Uterus (tissue), 4 donors: ENCODE data around the gene ANKRD65. TPM values are rescaled to one million over a fixed set of nuclear protein-coding genes. Genes with fewer than 3 reads are reported as not detected.

Experiments used
- DNase-seq, 2 donors: peaks; one replicate each; pipeline ENCODE4 v3.0.0-alpha.2; 2019 to 2020
- H3K27ac ChIP-seq, 2 donors: fragments of 200-600 bp; sonication (generic); 1 replicate in 1 of 2; 2 replicates in 1 of 2; pipeline ENCODE4 v1.5.1; 2016 to 2018
- H3K27me3 ChIP-seq, 2 donors: fragments of 200-600 bp; sonication (generic); one replicate each; pipeline ENCODE4 v1.5.1; 2018 to 2019; ENCODE audit warnings: control low read depth in 1 of 2
- H3K36me3 ChIP-seq, 2 donors: fragments of 200-600 bp; sonication (generic); one replicate each; pipeline ENCODE4 v1.5.1; 2019; ENCODE audit warnings: control low read depth in 1 of 2
- H3K4me1 ChIP-seq, 2 donors: fragments of 200-600 bp; sonication (generic); one replicate each; pipeline ENCODE4 v1.5.1; 2018 to 2019; ENCODE audit warnings: control low read depth in 1 of 2
- H3K4me3 ChIP-seq, 2 donors: fragments of 200-600 bp; sonication (generic); 1 replicate in 1 of 2; 2 replicates in 1 of 2; pipeline ENCODE4 v1.5.1; 2018 to 2019; ENCODE audit warnings: mild to moderate bottlenecking in 1 of 2
- H3K9me3 ChIP-seq, 2 donors: fragments of 200-600 bp; sonication (generic); one replicate each; pipeline ENCODE4 v1.5.1; 2019; ENCODE audit warnings: control low read depth in 1 of 2
- POLR2A ChIP-seq, 2 donors: fragments of 450-650 bp; IDR thresholded peaks; one replicate each; pipeline ENCODE4 v1.6.1; 2016; ENCODE audit warnings: antibody characterized with exemption in 2 of 2, mild to moderate bottlenecking in 1 of 2, moderate library complexity in 1 of 2
- intact Hi-C: fragments of 100-400 bp; cut with DNase I; formaldehyde crosslinking; loops from one replicate; pipeline ENCODE4 v1.15.1; 2023; ENCODE audit warnings: low total_unique reads
- total RNA-seq, 4 donors: library from RNA; depleted of rRNA in 3 of 4; stranded (reverse); fragments of >200 nt in 3 of 4; gene quantifications; one replicate each; pipeline versions ENCODE4 v1.1.0 to v1.2.4, GENCODE V29; 2014 to 2023
- TF ChIP-seq, protein P1 (sequence below), 4 experiments: fragments of 200-600 bp in 2 of 4; fragments of 450-650 bp in 2 of 4; sonication (generic) in 2 of 4; IDR thresholded peaks; one replicate each; pipeline ENCODE4 v1.5.1; 2016 to 2019; ENCODE audit warnings: antibody characterized with exemption in 4 of 4, mild to moderate bottlenecking in 2 of 4, moderate library complexity in 1 of 4
- donor health status: DM: yes; HTN: yes; CAD: no.

The ANKRD65 gene
- total RNA-seq, 4 donors from 2014 or later = 1.3 to 20.0 (median 6.7) TPM

DNA sequence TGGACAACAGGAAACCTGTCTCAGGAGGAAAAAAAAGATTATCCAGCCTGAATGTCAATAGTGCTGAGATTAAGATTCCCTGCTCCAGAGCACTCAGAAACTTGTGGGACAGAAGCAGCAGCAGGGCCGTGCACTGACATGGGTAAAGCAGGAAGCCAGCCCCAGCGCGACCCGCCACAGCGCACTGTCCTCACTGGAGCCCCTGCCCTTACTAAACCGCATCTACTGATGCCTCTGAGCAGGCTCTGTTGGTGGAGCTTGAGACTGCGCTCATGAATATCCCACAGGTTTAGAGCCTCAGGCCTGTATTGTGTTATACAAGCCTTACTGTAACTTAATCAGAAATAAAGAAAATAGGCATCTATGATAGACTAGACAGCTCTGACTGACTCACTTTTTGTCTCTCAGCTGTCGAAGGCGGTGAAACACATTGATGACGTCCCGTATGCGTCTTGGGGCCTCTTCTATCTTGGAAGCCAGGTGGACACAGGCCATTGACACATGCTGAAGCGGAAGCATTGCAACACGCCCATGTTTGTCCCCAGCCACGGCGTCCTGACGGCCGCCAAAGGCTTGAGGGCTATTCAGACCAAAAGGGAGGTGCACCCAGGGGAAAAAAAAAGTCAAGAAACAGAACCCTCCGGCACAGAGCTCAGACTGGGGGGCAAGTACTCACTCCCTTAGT lies 23.1 kb downstream of the ANKRD65 start:
- peak overlapping the region; percentile 94 to 97 for H3K4me3 ChIP-seq
- H3K4me1 ChIP-seq = peaks cover 6 to 18% of the 10 kb centered on the region in 2 donors
- H3K27ac ChIP-seq = peak overlapping the region; percentile 68 to 83
- no peaks in the 10 kb centered on the region for H3K9me3 ChIP-seq
- intact Hi-C loops = no loop called here
- DNase-seq = no peak
- H3K27me3 ChIP-seq = no peaks in the 10 kb centered on the region
- no peaks in the 10 kb centered on the region for H3K36me3 ChIP-seq
- no peak for TF ChIP-seq POLR2A (IDR thresholded peaks at IDR 0.05)
- TF ChIP-seq, protein P1, sequence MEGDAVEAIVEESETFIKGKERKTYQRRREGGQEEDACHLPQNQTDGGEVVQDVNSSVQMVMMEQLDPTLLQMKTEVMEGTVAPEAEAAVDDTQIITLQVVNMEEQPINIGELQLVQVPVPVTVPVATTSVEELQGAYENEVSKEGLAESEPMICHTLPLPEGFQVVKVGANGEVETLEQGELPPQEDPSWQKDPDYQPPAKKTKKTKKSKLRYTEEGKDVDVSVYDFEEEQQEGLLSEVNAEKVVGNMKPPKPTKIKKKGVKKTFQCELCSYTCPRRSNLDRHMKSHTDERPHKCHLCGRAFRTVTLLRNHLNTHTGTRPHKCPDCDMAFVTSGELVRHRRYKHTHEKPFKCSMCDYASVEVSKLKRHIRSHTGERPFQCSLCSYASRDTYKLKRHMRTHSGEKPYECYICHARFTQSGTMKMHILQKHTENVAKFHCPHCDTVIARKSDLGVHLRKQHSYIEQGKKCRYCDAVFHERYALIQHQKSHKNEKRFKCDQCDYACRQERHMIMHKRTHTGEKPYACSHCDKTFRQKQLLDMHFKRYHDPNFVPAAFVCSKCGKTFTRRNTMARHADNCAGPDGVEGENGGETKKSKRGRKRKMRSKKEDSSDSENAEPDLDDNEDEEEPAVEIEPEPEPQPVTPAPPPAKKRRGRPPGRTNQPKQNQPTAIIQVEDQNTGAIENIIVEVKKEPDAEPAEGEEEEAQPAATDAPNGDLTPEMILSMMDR (IDR thresholded peaks at IDR 0.05) = no peak

DNA sequence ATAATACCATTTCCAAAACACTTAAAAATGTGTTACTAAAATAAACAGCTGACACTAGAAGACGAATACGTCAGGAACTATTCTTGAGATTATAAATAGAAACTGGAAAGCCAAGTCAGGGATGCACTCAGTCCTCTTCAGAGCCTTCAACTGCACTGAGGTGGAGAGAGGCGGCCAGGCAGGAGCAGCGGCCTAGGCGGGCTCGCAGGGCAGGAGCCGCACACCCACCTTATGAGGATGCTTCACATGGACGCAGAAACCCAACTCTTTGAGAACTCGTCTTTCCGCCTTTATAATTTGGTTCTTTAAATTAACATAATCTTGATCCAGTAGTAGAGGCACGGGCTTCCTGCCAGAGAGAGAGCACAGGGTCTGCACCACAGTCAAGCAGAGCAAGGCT lies 25.9 kb downstream of the ANKRD65 start:
- no peaks in the 10 kb centered on the region for H3K27me3 ChIP-seq
- H3K9me3 ChIP-seq = no peaks in the 10 kb centered on the region
- no peak for DNase-seq
- intact Hi-C loops = no loop called here
- no peak overlapping the region for H3K27ac ChIP-seq
- no peak for TF ChIP-seq POLR2A (IDR thresholded peaks at IDR 0.05)
- TF ChIP-seq, protein P1 (IDR thresholded peaks at IDR 0.05) = no peak
- no peaks in the 10 kb centered on the region for H3K36me3 ChIP-seq
- peaks cover 6 to 16% of the 10 kb centered on the region in 2 donors for H3K4me1 ChIP-seq
- H3K4me3 ChIP-seq = no peak overlapping the region

DNA sequence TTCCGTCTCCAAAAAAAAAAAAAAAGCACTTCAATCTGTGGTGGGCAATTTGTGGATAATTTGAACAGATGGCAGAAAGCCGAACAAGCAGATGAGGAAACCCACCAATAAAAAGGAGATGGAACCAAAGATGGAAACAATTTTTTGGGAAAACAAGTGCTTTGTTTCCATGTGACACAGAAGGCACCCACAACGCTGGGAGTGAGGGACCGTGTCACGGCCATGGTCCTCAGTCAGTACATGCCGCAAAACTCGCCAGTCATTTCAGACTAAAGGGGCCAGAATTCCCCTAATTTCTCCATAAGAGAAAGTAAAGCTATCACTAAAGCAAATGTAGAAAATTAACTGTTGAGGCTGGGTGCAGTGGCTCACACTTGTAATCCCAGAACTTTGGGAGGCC lies 27.0 kb downstream of the ANKRD65 start:
- DNase-seq = no peak
- H3K27me3 ChIP-seq = no peaks in the 10 kb centered on the region
- intact Hi-C loops = no loop called here
- no peak overlapping the region for H3K4me3 ChIP-seq
- H3K9me3 ChIP-seq = no peaks in the 10 kb centered on the region
- H3K4me1 ChIP-seq = peaks cover 6 to 11% of the 10 kb centered on the region in 2 donors
- H3K36me3 ChIP-seq = no peaks in the 10 kb centered on the region
- no peak for TF ChIP-seq POLR2A (IDR thresholded peaks at IDR 0.05)
- TF ChIP-seq, protein P1 (IDR thresholded peaks at IDR 0.05) = no peak
- no peak overlapping the region for H3K27ac ChIP-seq

DNA sequence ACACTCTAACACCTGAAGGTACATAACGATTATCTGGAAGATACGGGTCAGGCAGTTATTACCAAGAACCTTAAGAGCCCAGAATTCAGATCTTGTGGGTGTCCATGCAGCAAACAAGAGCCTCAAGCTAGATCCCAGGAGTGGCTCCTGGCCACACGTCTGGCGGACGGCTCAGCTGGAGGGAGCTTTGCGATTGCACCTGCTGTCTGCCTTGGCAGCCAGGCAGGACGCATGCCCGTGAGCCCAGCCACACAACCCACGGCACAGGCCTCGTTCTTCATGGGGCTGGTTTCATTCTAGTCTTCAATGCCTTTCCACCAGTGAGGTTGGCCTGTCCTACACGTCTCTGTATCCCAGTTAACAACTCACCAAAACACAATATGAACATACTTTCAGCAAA lies 27.6 kb downstream of the ANKRD65 start:
- Histone ChIP-seq H3K27me3 (no peaks in the 10 kb centered on the region), H3K4me3 (no peak overlapping the region), H3K36me3 (no peaks in the 10 kb centered on the region), H3K9me3 (no peaks in the 10 kb centered on the region), H3K27ac (no peak overlapping the region), H3K4me1 (peaks cover 6 to 11% of the 10 kb centered on the region in 2 donors)
- intact Hi-C loops = no loop called here
- no peak for DNase-seq
- no peak for TF ChIP-seq POLR2A (IDR thresholded peaks at IDR 0.05)
- TF ChIP-seq, protein P1 (IDR thresholded peaks at IDR 0.05) = no peak

DNA sequence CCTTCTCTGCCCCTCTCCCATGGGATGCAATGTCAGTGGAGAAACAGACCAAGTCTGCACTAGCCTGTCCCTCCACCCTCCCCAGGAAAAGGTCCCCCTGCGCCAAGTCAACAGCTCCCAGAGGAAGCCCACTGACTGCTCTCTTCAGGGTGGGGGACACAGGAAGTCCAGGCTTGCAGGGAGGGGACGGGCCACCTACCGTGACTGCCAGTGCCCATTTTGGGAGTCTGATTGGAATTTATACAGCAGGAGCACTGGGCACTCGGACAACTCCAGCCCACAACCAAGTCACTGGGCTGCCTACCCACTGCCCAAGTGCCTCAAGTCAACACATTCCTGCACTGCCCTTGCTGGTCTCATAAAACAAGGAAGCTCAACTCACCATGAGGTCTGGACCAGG lies 28.1 kb downstream of the ANKRD65 start:
- no peak for DNase-seq
- intact Hi-C loops = no loop called here
- Histone ChIP-seq H3K36me3 (no peaks in the 10 kb centered on the region), H3K4me3 (no peak overlapping the region), H3K4me1 (peaks cover 6 to 7% of the 10 kb centered on the region in 2 donors), H3K27me3 (no peaks in the 10 kb centered on the region), H3K27ac (no peak overlapping the region), H3K9me3 (no peaks in the 10 kb centered on the region)
- no peak for TF ChIP-seq POLR2A (IDR thresholded peaks at IDR 0.05)
- TF ChIP-seq, protein P1 (IDR thresholded peaks at IDR 0.05) = no peak
